C4-2B (cell line): ENCODE measurements around the gene KNG1.

Experiments used
- ZFX ChIP-seq: fragments of 450-650 bp; IDR thresholded peaks from 2 replicates; pipeline ENCODE4 v1.6.1; 2017
- TF ChIP-seq, protein P1 (sequence below): fragments of 450-650 bp; conservative IDR thresholded peaks from 2 replicates; pipeline ENCODE4 v1.5.1; 2017; ENCODE audit warnings: mild to moderate bottlenecking

DNA sequence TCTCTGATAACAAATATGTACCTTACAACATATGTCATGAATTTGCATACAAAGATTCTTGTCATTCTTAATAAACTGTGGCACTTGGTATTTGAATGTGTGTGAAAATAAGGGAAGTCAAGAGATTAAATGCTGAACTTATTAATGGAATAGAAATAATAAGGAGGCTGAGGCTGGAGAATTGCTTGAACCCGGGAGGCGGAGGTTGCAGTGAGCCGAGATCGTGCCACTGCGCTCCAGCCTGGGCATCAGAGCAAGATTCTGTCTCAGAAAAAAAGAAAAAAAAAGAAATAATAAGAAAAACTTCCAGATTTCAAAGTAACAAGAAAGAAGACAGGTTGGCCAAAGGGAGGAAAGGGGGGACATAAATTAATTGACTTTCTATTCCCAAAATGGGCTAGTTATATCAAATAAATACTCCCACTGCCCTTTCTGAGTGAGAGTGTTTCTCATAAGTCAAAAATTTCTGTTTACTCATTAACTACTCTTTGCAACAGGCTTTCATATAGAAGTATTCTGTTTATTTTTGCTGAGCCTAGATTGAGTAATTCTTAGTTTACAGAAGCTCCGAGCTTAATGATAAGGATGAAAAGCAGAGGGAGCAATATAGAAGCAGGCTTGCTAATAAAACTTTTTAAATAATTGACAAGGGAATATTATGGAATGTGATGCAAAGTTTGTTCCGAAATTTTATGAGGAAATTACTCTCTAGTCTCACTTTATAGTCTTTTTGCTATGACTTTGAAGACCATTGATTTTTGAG, 25.6 kb downstream of the KNG1 start:
- TF ChIP-seq, protein P1, sequence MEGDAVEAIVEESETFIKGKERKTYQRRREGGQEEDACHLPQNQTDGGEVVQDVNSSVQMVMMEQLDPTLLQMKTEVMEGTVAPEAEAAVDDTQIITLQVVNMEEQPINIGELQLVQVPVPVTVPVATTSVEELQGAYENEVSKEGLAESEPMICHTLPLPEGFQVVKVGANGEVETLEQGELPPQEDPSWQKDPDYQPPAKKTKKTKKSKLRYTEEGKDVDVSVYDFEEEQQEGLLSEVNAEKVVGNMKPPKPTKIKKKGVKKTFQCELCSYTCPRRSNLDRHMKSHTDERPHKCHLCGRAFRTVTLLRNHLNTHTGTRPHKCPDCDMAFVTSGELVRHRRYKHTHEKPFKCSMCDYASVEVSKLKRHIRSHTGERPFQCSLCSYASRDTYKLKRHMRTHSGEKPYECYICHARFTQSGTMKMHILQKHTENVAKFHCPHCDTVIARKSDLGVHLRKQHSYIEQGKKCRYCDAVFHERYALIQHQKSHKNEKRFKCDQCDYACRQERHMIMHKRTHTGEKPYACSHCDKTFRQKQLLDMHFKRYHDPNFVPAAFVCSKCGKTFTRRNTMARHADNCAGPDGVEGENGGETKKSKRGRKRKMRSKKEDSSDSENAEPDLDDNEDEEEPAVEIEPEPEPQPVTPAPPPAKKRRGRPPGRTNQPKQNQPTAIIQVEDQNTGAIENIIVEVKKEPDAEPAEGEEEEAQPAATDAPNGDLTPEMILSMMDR = no peak
- TF ChIP-seq ZFX = no peak
